Gastrocnemius medialis (tissue), 4 donors: ENCODE measurements around the gene CCL4.

ENCODE experiments used
- CTCF ChIP-seq, 5 experiments: fragments of 450-650 bp in 3 of 5; fragments of 200-600 bp in 2 of 5; sonication (generic) in 2 of 5; IDR thresholded peaks in 4 of 5; conservative IDR thresholded peaks in 1 of 5; 1 replicate in 4 of 5; 2 replicates in 1 of 5; pipeline ENCODE4 v1.5.1; 2016 to 2019; ENCODE audit warnings: antibody characterized with exemption in 5 of 5, mild to moderate bottlenecking in 3 of 5, moderate library complexity in 3 of 5
- POLR2A ChIP-seq, 2 donors: fragments of 450-650 bp; IDR thresholded peaks; one replicate each; pipeline ENCODE4 v1.6.1; 2017; ENCODE audit warnings: antibody characterized with exemption in 2 of 2, mild to moderate bottlenecking in 2 of 2, moderate library complexity in 2 of 2

DNA sequence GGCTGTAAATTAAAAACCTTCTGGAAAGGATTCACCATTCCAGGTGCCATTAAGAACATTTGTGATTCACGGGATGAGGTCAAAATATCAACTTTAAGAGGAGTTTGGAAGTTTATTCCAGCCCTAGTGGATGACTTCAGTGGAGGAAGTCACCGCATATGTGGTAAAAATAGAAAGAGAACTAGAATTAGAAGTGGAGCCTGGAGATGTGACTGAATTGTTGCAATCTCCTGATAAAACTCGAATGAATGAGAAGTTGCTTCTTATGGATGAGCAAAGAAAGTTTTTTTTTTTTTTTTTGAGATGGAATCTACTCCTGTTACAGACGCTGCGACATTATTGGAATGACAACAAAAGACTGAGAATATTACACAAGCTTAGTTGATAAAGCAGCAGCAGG lies 26.7 kb downstream of the CCL4 start:
- TF ChIP-seq POLR2A (IDR thresholded peaks at IDR 0.05) (no peak), CTCF (IDR thresholded peaks at IDR 0.05 in 4 of 5, conservative IDR thresholded peaks at IDR 0.05 in 1 of 5) (no peak)
